ENCODE results near the gene RAD51B.
A peak's percentile ranks its signal among the peaks of the same experiment; 100 is the strongest.
"Not testable (repeated sequence)": the region's sequence is repeated elsewhere in the genome, so short reads cannot be mapped to it uniquely, and the experiment has no call there.

Gene RAD51B

GRCh38 chr14:67987606-67988005, 168.0 kb downstream of the RAD51B start:
- no peak for DNase-seq

- DNase-seq, result not testable (repeated sequence)
Observed at GRCh38 chr14:67988210-67988609, 168.6 kb downstream of the RAD51B start.

GRCh38 chr14:67990576-67990975, 171.0 kb downstream of the RAD51B start:
- DNase-seq, result no peak

DNA sequence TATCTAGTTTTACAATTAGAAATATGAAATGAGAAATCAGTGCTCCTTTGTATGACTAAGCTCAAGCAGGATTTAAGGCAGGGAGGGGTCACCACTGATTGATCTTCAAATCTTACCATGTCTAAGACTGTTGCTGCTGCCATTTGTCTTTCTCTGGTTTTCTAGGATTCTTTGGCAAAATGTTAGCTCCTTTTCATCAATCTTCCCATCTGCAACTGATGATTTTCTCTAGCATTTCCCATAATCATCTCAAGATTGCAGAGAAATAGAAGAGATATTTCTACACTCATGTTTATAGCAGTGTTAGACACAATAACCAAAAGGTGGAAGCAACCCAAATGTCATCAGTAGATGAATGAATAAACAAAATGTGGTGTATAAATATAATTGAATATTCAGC, 175.0 kb downstream of the RAD51B start:
- DNase-seq, result no peak

DNA sequence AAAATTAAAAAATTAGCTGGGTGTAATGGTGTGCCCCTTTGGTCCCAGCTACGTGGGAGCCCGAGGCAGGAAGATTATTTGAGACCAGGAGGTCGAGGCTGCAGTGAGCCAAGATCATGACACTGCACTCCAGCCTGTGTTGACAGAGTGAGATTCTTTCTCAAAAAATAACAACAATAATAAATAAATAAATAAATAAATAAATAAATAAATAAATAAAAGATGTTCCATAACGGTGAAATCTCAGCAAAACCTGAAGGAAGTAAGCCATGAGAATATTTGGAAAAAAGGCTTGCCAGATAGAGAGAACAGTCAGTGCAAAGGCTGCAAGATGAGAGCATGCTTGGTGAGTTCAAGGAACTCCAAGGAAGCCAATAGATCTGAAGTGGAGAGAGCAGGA, 176.7 kb downstream of the RAD51B start:
- no peak for DNase-seq

DNA sequence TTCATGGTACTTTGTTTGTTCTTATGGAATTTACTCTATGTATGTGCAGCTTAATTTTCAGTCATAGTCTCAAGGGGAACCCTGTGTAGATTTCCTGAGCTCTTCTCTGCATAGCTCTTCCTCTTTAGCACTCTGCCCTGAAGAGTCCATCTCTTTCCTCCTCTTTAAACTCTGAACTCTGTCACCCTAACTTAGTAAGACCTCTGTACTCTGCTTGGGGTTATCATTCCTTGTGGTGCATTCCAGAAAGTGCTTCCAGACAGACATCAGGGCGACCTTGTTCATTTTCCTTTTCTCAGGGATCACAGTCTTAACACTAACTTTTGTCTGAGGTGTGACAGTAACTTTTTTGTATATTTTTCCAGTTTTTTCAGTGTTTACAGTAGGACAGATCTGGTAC, 179.3 kb downstream of the RAD51B start:
- DNase-seq, result no peak

DNA sequence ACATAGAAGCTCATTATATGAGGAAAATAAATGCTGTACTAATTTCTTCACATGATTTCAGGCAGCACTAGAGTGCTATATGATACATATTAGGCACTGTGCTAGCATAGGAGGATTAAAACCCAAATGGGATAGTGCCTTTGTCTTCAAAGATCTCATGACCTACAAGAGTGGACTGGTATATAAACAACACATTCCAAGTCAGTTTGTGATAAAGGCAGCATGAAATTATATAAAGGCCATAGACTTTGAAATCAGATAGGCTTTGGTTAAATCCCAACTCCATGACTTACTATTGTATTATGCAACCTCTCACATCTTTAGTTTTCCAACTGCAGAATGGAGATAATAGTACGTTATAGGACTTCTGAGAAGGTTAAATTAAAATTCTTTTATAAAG, 179.7 kb downstream of the RAD51B start:
- no peak for DNase-seq

GRCh38 chr14:67999705-68000384, 180.3 kb downstream of the RAD51B start:
- DNase-seq, result no peak

GRCh38 chr14:68000511-68000910, 180.9 kb downstream of the RAD51B start:
- no peak for DNase-seq

- DNase-seq, result no peak
Observed at GRCh38 chr14:68008491-68008890, 188.9 kb downstream of the RAD51B start.

GRCh38 chr14:68011406-68012028, 191.9 kb downstream of the RAD51B start:
- no peak for DNase-seq

- no peak for DNase-seq
Observed at GRCh38 chr14:68012871-68013270, 193.3 kb downstream of the RAD51B start.

GRCh38 chr14:68013326-68013725, 193.7 kb downstream of the RAD51B start:
- no peak for DNase-seq

- no peak for DNase-seq
Observed at GRCh38 chr14:68014771-68015170, 195.2 kb downstream of the RAD51B start.

- no peak for DNase-seq
Observed at GRCh38 chr14:68015356-68016254, 196.0 kb downstream of the RAD51B start.

DNA sequence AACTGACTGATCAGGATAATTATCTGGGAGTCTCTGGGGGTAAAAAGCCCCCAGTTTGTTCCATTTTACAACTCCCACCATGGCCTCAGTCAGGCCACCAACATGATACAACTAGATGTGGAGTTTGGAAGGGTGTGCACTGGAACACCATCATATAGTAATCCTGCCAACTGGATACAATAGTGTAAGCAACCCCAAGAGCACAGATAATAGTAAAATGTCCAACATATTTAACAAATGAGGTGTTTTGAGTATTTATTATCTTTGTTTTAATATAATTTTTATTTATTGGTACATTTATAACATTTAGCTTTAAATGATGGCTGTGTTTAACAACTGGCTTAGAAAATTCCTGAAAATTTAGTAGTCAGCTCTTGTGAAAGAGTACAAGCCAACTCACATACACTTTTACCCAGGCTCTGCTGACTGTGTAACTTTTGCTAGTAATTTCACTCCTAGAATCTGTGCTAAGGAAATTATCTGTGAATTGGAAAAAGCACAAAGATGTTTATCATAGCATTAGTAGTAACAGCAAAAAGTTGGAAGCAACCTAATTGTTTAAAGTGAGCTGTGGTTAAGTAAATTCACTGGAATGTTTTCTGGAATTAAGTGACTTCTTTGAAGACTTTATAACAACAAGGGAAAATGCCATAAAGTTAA, 196.8 kb downstream of the RAD51B start:
- DNase-seq, result no peak

- no peak for DNase-seq
Observed at GRCh38 chr14:68018598-68018997, 199.0 kb downstream of the RAD51B start.

DNA sequence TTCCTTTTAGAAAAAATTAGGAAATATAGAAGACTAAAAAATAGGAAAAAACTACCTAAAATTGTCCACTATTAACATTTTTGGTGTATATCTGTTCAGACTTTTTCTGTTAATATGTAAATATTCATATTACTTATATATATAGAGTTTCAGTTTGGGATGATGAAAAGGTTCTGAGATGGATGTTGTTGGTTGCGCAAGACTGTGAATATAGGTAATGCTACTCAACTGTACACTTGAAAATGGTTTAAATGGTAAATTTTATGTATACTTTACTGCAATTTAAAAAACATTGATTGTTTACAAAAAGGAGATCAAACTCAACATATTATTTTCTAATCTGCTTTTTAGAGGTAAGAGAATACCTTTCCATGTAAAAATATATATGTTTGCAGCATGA, 200.9 kb downstream of the RAD51B start:
- no peak for DNase-seq

DNA sequence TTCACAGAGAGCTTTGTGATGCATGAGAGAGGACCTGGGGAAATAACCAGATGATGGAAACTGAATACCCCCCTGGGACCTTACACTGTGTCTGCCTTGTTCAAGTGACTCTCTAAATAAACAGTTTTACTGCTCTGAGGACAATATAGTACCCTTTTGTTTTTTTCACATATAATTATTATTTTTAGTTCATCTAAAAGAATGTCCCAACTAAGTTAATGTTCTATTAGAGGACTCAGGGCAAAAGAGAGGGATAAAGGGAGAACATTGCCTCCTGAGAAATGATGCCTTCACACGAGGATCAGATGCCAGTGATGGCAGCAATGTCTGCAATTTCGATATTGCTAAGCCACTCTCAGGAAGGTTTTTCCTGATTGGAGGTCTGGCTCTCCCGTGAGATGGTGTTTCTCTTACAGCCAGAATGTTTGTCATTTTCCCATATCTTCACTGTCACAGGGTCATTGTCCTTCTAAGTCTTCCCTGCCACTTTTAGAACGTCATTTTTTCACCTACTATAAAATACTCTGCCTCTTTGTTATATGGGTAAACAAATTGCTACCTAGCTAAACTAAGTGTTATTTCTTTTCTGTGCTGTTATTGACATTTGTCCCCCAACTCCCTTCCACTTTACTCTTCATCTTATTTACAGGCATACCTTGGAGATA, 201.6 kb downstream of the RAD51B start:
- peak; percentile 9 to 27 for DNase-seq

DNA sequence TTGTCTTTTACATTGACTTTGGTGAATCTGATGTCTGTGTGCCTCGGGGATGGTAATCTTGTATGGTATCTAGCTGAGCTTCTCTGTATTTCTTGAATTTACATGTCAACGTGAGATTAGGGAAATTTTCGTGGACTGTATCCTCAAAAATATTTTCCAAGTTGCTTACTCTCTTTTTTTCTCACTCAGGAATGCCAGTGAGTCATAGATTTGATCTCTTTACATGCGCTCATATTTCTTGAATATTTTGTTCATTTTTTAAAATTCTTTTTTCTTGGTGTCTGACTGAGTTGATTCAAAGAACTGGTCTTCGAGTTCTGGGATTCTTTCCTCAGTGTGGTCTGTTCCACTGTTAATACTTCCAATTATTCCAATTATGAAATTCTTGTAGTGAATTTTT, 207.7 kb downstream of the RAD51B start:
- no peak for DNase-seq

GRCh38 chr14:68028075-68028474, 208.5 kb downstream of the RAD51B start:
- no peak for DNase-seq

GRCh38 chr14:68031011-68031410, 211.4 kb downstream of the RAD51B start:
- DNase-seq, result not testable (repeated sequence)

GRCh38 chr14:68032154-68032553, 212.6 kb downstream of the RAD51B start:
- DNase-seq, result no peak

All from NCI-H2081 (cell line).